ENCODE measurements around the gene TTPAL.

The TTPAL gene

DNA sequence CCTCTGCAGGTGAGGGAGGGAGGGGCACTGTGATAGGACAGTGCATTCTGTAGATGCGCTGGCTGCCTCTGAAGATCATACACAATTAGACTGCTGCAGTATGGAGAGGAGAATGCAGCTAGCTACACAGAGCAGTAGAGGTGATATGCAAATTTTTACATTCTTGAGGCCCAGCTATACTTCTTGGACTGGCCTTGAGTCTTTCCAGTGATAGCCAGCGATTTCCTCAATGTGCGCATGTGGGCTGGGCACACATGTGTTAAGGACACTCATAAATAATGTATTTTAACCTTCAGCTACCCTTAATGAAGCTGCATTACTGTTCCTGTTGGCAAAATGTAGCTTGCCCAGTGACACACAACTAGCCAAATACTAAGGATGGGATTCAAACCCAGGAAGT, 19.0 kb downstream of the TTPAL start:
- no peak for TF ChIP-seq ZFX (IDR thresholded peaks at IDR 0.05)
- TF ChIP-seq, protein P1, sequence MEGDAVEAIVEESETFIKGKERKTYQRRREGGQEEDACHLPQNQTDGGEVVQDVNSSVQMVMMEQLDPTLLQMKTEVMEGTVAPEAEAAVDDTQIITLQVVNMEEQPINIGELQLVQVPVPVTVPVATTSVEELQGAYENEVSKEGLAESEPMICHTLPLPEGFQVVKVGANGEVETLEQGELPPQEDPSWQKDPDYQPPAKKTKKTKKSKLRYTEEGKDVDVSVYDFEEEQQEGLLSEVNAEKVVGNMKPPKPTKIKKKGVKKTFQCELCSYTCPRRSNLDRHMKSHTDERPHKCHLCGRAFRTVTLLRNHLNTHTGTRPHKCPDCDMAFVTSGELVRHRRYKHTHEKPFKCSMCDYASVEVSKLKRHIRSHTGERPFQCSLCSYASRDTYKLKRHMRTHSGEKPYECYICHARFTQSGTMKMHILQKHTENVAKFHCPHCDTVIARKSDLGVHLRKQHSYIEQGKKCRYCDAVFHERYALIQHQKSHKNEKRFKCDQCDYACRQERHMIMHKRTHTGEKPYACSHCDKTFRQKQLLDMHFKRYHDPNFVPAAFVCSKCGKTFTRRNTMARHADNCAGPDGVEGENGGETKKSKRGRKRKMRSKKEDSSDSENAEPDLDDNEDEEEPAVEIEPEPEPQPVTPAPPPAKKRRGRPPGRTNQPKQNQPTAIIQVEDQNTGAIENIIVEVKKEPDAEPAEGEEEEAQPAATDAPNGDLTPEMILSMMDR (conservative IDR thresholded peaks at IDR 0.05): no peak
- H3K27ac ChIP-seq: no peak overlapping the region

DNA sequence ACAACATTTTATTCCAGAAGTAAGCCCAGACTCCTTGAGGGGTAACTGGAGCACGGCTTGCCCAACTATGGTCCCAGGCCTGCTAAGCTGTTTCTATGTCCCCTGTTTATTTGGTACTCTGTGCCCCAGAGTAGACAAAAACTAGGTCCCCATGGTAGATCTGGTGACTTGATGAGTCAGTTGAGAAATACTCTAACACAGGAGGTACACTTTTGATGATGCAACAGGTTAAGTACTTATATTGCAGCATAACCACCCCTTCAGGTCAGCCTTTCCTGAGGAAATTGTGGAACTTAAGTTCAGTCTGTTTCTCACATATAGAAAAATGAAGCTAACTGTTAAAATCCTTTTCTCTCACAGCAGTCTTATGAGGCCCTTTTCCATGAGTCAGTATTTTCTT, 19.6 kb downstream of the TTPAL start:
- TF ChIP-seq, protein P1 (conservative IDR thresholded peaks at IDR 0.05): no peak
- no peak for TF ChIP-seq ZFX (IDR thresholded peaks at IDR 0.05)
- H3K27ac ChIP-seq: no peak overlapping the region

DNA sequence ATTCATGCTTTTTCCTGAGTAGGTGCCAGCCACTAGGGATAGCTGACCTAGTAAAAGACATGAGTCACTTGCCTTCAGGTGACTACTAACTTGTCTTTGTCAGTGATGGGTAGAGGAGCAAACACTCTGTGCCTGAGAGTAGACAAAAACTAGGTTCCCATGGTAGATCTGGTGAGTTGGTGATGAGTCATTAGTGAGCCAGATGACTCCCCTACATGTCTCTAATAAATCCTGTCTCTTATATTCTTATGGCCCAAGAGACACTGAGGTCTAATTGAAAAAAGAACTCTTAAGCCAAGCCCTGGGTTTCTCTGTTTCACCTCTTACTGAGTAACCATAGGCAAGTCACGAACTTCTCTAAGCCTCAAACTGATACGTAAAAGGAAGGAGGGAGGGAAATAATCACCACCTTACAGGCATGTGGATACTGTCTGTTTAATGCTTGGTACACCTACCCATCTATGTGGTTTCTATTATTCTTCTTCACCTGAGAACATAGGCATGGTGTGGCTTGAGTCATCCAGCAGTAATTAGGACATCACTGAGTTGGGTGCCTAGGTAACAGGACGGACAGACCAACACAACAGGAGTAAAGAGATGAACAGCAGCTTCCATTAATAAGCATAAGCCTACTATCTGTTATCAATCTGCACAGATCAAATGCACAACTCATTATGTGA, 20.3 kb downstream of the TTPAL start:
- TF ChIP-seq ZFX (IDR thresholded peaks at IDR 0.05): no peak
- TF ChIP-seq, protein P1 (conservative IDR thresholded peaks at IDR 0.05): no peak
- no peak overlapping the region for H3K27ac ChIP-seq

DNA sequence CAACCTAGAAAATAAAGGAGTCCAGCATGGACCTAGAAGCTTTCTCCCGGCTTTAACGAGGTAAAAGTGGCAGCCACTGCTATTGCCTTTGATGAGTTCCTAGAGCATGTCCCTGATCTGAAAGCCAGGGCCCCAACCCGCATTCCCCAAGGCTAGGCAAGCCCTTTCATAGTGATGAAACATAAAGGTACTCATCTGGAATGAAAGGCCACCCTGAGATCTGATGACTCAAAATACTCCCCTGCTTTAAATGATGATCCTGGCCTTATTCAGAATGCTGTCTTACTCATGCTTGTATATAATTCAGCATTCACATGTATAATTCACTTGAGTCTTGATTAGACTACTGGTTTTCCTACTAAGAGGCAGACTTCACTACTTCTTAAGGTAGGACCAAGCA, 21.3 kb downstream of the TTPAL start:
- H3K27ac ChIP-seq: no peak overlapping the region
- TF ChIP-seq, protein P1 (conservative IDR thresholded peaks at IDR 0.05): no peak
- no peak for TF ChIP-seq ZFX (IDR thresholded peaks at IDR 0.05)

DNA sequence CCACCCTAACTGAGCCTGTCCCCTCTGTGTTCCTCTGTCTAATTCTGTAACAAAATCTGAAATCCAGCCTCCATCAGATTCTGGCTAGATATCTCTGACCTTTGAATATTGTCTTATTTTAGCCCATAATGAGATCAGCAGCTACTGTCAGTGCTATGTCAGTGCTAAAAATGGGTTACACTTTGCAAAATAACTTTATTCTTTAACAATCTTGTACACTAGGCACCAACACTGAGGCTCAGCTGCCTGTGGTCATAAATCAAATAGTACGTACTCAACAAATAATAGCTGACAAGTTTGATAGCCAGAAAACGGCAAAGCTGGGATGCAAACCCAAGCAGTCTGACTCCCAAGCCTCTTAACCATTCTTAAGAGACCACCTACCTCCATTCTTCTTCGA, 22.1 kb downstream of the TTPAL start:
- no peak for TF ChIP-seq ZFX (IDR thresholded peaks at IDR 0.05)
- TF ChIP-seq, protein P1 (conservative IDR thresholded peaks at IDR 0.05): no peak
- no peak overlapping the region for H3K27ac ChIP-seq

DNA sequence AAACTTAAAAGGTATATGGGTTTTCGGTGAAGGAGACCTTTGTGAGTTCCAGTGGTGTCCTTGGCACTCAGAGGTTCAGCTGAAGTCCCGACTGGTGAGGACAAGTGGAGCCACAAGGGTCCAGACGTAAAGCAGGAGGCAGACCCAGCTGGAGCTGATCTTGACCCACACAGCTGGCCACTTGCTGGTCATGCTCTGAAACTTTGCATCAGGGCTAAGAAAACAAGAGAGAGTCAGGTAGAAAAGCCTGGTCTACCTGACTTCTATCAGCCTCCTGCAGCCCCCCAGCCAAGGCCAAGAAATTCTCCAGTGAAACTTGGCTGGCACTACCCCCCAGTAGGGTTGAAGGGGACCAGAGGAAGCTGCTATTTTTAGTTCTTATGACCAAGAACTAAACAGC, 24.5 kb downstream of the TTPAL start:
- TF ChIP-seq, protein P1 (conservative IDR thresholded peaks at IDR 0.05): no peak
- no peak for TF ChIP-seq ZFX (IDR thresholded peaks at IDR 0.05)
- H3K27ac ChIP-seq: no peak overlapping the region

DNA sequence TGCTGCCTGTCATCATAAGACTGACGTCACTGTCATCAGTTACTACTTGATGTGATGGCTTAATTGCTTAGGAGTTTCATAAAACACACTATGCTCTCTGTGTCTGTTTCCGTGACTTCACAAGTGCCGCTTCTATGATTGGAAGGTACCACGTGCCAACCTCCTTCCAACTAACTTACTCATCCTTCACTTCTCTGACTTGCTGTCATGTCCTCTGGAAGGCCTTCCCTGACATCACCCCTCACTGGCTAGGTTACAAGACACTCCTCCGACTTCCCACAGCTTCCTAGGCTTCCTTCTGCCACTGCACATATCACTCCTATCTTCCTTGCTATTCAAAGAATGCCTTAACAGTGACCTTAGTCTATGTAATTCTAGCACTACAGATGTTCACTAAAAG, 25.8 kb downstream of the TTPAL start:
- TF ChIP-seq, protein P1 (conservative IDR thresholded peaks at IDR 0.05): no peak
- TF ChIP-seq ZFX (IDR thresholded peaks at IDR 0.05): no peak
- no peak overlapping the region for H3K27ac ChIP-seq
